ENCODE results near the gene FAM193A. TPM values are rescaled to one million over a fixed set of nuclear protein-coding genes. Genes with fewer than 3 reads are reported as not detected.

FAM193A gene
- total RNA-seq, 1 donor from 2014 or later, result 56.1 TPM

GRCh38 chr4:2695346-2696060, 159.1 kb downstream of the FAM193A start:
- H3K4me1 Mint-ChIP-seq (ENCODE audit: low read depth, unreplicated experiment), result peaks cover 20% of the 10 kb centered on the region
- H3K9me3 Mint-ChIP-seq (ENCODE audit: unreplicated experiment), result peaks cover 11% of the 10 kb centered on the region
- H3K27me3 Mint-ChIP-seq (ENCODE audit: unreplicated experiment), result peaks cover 13% of the 10 kb centered on the region
- peaks cover 9% of the 10 kb centered on the region for H3K36me3 Mint-ChIP-seq (ENCODE audit: unreplicated experiment)
- DNase-seq, result no peak
- no peak overlapping the region for H3K4me3 Mint-ChIP-seq (ENCODE audit: unreplicated experiment)
- no peak for TF ChIP-seq CTCF (IDR thresholded peaks at IDR 0.05; ENCODE audit: partially characterized antibody, unreplicated experiment)
- no peak overlapping the region for H3K27ac Mint-ChIP-seq (ENCODE audit: unreplicated experiment)

- no peak for TF ChIP-seq CTCF (IDR thresholded peaks at IDR 0.05; ENCODE audit: partially characterized antibody, unreplicated experiment)
- Mint-ChIP-seq H3K9me3 (ENCODE audit: unreplicated experiment) (peaks cover 11% of the 10 kb centered on the region), H3K27me3 (ENCODE audit: unreplicated experiment) (peaks cover 11% of the 10 kb centered on the region), H3K36me3 (ENCODE audit: unreplicated experiment) (peaks cover 9% of the 10 kb centered on the region), H3K4me1 (ENCODE audit: low read depth, unreplicated experiment) (peaks cover 11% of the 10 kb centered on the region), H3K27ac (ENCODE audit: unreplicated experiment) (no peak overlapping the region), H3K4me3 (ENCODE audit: unreplicated experiment) (no peak overlapping the region)
- no peak for DNase-seq
Measured at GRCh38 chr4:2696423-2696822, 160.0 kb downstream of the FAM193A start.

- Mint-ChIP-seq H3K27me3 (ENCODE audit: unreplicated experiment) (peaks cover 14% of the 10 kb centered on the region), H3K27ac (ENCODE audit: unreplicated experiment) (no peak overlapping the region), H3K36me3 (ENCODE audit: unreplicated experiment) (peaks cover 5% of the 10 kb centered on the region), H3K9me3 (ENCODE audit: unreplicated experiment) (peaks cover 17% of the 10 kb centered on the region), H3K4me1 (ENCODE audit: low read depth, unreplicated experiment) (peaks cover 16% of the 10 kb centered on the region), H3K4me3 (ENCODE audit: unreplicated experiment) (no peak overlapping the region)
- DNase-seq, result no peak
- no peak for TF ChIP-seq CTCF (IDR thresholded peaks at IDR 0.05; ENCODE audit: partially characterized antibody, unreplicated experiment)
Measured at GRCh38 chr4:2697995-2698414, 161.6 kb downstream of the FAM193A start.

- DNase-seq, result no peak
- Mint-ChIP-seq H3K4me1 (ENCODE audit: low read depth, unreplicated experiment) (peaks cover 16% of the 10 kb centered on the region), H3K27me3 (ENCODE audit: unreplicated experiment) (peaks cover 14% of the 10 kb centered on the region), H3K27ac (ENCODE audit: unreplicated experiment) (no peak overlapping the region), H3K9me3 (ENCODE audit: unreplicated experiment) (peaks cover 16% of the 10 kb centered on the region), H3K36me3 (ENCODE audit: unreplicated experiment) (peaks cover 5% of the 10 kb centered on the region), H3K4me3 (ENCODE audit: unreplicated experiment) (no peak overlapping the region)
- no peak for TF ChIP-seq CTCF (IDR thresholded peaks at IDR 0.05; ENCODE audit: partially characterized antibody, unreplicated experiment)
Measured at GRCh38 chr4:2698504-2698903, 162.1 kb downstream of the FAM193A start.

- H3K36me3 Mint-ChIP-seq (ENCODE audit: unreplicated experiment), result peaks cover 5% of the 10 kb centered on the region
- H3K9me3 Mint-ChIP-seq (ENCODE audit: unreplicated experiment), result peaks cover 11% of the 10 kb centered on the region
- no peak for TF ChIP-seq CTCF (IDR thresholded peaks at IDR 0.05; ENCODE audit: partially characterized antibody, unreplicated experiment)
- DNase-seq, result no peak
- H3K27me3 Mint-ChIP-seq (ENCODE audit: unreplicated experiment), result peaks cover 14% of the 10 kb centered on the region
- H3K27ac Mint-ChIP-seq (ENCODE audit: unreplicated experiment), result peak overlapping the region; percentile 64
- H3K4me3 Mint-ChIP-seq (ENCODE audit: unreplicated experiment), result no peak overlapping the region
- H3K4me1 Mint-ChIP-seq (ENCODE audit: low read depth, unreplicated experiment), result peaks cover 15% of the 10 kb centered on the region
Measured at GRCh38 chr4:2698951-2699505, 162.6 kb downstream of the FAM193A start.
